ENCODE results near the gene RGS13. TPM values are rescaled to one million over a fixed set of nuclear protein-coding genes. Genes with fewer than 3 reads are reported as not detected.
"Not testable (repeated sequence)": the region's sequence is repeated elsewhere in the genome, so short reads cannot be mapped to it uniquely, and the experiment has no call there.

The RGS13 gene
- total RNA-seq, 1 donor from 2014 or later = 3.4 TPM

DNA sequence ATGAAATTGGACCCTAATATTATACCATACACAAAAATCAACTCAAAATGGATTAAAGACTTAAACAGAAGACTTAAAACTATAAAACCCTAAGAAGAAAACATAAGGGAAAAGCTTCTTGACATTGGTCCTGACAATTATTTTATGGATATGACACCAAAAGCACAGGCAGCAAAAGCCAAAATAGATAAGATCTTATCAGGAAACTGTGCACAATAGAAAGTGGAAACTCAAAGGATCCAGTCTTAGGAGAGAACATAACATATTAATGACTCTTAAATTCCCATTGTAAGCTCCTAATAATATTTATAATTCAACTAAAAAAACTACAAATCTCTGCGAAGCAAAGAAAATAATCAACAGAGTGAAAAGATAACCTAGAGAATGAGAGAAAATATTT lies 39.8 kb downstream of the RGS13 start:
- DNase-seq (ENCODE audit: low spot score) = no peak

DNA sequence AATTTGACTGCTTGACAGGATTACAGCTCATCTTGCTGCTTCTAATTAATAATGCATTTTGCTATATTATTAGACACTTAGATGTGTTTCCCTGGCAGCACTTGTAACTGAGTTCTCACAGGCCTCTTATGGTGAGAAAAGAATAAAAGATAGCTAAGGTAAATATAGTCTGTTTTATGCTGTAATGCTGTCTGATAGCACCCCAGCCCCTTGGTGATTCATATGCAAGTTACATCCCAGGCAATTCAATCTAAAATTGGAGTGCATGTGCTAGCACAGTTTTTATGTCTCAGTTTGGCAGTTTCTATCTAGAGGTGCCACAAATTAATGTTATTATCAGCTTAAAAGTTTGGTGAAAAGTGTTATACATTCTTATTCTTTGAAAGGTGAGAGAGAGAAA lies 42.2 kb downstream of the RGS13 start:
- DNase-seq (ENCODE audit: low spot score) = no peak

DNA sequence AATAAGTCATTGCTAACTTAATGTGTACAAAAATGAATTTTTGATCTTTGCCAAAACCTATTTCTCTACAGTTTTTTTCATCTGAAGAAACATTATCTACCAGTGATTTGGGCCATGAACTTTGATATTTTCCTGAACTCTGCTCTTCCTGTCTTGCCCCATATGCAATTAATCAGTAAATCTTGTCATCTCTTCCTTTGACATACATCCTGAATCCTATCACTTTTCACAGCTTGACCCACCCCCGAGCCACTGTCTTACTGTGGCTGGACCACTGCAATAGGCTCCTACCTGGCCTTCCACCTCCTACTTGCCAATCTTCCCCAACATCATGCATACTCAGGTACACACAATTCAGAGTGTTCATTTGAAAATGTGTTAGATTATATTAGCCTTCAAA lies 46.4 kb downstream of the RGS13 start:
- no peak for DNase-seq (ENCODE audit: low spot score)

DNA sequence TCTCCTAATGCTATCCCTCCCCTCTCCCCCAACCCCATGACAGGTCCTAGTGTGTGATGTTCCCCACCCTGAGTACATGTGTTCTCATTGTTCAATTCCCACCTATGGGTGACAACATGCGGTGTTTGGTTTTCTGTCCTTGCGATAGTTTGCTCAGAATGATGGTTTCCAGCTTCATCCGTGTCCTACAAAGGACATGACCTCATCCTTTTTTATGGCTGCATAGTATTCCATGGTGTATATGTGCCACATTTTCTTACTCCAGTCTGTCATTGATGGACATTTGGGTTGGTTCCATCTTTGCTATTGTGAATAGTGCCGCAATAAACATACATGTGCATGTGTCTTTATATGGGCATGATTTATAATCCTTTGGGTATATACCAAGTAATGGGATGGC lies 47.1 kb downstream of the RGS13 start:
- not testable (repeated sequence) for DNase-seq (ENCODE audit: low spot score)

DNA sequence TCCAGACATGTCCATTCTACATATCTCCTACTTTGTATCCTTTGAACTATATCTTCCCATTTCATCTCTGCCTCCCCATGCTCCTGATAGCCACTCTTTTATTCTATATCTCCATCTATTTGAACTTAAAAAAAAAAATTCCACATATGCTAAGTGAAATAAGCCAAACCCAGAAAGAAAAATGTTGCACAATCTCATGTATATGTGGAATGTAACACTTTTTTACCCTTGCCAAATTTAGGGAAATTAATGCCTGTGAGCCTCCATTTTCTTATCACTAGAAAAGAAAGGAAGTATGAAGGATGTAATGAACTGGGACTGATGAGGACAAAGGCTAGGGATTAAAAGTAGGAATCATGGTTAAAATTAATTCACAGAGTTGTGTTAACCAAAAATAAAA lies 53.5 kb downstream of the RGS13 start:
- no peak for DNase-seq (ENCODE audit: low spot score)

DNA sequence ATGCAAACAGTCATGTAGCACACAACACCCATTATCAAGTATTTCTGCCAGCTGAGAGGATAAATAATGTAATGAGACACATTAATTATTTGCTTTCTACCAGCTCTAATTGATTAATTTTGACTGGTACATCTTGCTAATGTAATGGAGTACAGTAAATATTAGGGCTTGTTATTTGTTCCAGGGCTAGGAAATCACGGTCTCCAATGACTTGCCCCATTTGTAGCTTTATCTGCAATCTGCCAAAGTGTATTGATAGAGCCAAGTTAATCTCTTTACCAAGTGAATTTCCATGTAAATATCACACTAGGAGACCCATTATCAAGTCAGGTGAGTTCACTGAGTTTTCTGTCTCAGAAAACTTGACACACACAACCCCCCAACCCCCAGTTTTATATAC lies 55.1 kb downstream of the RGS13 start:
- no peak for DNase-seq (ENCODE audit: low spot score)

DNA sequence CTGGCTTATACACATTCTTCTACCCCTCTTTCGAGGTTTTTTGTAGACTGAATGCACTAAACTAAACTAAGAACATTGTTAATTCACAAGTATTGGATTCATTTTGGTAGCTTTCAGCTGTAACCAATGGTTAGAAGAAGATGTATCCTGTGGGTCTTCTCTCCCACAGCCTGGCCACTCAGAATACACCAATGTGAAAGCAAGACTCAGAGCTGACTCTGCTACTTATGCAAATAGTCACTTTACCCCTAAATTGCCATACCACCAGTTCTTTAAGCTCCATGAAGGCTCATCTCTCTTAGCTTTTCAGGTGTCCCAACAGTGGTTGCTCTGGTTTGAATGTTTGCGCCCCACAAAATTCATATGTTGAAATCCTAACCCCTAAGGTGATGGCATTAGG lies 60.1 kb downstream of the RGS13 start:
- no peak for DNase-seq (ENCODE audit: low spot score)

DNA sequence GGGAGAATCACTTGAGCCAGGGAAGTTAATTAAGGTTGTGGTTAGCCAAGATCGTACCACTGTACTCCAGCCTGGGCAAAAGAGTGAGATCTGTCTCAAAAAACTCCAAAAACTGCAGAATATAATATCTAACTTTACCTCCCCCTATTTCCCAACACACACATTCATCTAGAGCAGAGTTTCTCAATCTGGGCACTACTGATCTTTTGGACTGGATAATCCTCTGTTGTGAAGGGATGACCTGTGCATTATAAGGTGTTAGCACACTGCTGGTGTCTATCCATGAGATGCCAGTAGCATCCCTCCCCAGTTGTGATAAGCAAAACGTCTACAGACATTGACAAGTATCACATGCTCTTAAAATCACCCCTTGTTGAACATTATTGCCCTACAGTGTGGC lies 61.8 kb downstream of the RGS13 start:
- DNase-seq (ENCODE audit: low spot score) = no peak

DNA sequence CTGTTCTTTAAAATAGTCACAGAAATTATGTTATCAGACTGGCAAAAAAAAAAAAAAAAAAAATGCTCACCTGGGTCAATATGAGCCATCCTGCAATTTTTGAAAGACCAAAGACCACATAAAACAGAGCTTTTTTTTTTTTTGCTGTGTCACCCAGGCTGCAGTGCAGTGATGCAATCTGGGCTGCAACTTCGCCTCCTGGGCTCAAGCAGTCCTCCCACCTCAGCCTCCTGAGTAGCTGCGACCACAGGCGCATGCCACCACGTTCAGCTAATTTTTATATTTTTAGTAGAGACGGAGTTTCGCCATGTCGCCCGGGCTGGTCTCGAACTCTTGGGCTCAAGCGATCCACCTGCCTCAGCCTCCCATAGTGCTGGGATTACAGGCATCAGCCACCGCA lies 62.8 kb downstream of the RGS13 start:
- DNase-seq (ENCODE audit: low spot score) = no peak

DNA sequence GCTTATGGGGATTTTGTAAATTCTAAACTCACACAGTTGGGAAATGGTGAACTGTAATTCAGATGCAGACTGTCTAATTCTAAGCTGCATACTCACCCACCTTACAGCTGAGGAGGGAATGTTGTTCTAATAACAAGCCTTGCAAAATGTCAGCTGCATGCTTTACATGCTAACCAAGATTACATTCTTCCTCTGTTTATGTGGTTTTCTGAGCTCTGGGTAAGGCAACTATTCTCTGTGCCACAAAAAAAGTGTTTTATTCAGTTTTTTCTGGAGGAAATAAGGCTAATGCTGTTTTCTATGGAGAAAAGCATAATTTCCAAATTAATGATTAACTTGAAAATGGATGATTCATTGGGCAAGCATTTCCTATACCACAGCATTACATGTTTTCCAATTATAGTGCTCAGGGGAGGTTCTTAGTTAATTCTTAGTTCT lies 64.9 kb downstream of the RGS13 start:
- no peak for DNase-seq (ENCODE audit: low spot score)

DNA sequence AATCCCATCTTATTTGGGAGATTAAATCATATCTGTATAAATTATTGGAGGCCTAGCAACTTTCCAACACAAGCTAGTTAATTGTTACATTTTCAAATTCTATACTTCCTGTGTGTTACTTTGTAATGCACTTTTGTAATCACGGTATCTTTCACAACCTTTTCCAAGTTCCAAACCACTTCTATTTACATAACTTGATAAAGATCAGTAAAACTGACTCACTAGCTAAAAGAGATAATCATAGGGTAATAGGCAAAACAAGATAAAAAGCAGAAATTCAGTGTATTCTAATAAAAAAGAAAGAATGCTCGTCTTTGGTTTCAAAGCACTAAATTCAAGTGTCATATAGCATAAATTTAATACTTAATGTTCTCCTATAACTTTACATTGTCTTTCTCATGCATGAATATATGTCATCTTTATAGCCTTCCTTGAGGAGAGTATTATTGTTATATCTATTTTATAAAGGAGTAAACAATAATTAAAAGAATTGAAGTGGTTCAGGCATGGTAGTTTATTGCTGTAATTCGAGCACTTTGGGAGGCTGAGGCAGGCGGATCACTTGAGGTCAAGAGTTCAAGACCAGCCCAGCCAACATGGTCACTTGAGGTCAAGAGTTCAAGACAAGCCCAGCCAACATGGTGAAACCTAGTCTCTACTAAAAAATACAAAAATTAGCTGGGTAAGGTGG lies 66.4 kb downstream of the RGS13 start:
- DNase-seq (ENCODE audit: low spot score) = no peak

DNA sequence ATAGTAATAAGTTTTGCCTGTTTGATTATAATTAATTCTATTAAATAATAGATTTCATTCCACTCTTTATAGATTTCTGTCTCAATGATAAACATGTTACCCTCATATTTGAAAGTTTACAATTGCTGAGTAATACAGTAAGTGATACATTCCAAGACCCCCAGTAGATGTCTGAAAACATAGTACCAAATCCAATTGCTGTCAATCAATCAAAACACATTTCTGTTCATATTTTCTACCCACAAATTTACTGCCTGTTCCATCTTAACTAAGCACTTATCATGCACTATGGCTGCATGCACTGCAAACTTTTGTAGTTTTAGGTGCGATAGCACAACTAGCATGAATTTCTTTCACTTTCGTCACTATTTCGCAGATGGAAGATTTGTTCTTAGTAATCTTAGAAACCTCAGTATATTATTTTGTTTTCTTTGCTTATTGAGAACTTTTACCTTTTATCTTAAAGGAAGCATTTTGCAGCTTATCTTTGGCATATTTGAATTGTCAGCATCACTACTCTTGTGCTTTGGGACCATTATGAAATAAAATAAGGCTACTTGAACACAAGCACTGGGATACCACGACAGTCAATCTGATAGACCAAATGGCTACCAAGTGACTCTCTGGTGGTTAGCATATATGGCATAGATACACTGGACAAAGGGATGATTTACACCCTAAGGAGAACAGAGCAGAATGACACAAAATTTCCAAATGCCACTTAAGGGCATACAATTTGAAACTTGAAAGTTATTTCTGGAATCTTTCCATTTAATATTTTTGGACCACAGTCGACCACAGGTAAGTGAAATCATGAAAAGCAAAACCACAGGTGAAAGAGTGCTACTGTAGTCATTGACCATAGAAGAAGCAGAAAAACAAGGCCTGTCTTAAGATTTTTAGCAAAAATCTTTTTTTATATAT lies 67.6 kb downstream of the RGS13 start:
- no peak for DNase-seq (ENCODE audit: low spot score)

DNA sequence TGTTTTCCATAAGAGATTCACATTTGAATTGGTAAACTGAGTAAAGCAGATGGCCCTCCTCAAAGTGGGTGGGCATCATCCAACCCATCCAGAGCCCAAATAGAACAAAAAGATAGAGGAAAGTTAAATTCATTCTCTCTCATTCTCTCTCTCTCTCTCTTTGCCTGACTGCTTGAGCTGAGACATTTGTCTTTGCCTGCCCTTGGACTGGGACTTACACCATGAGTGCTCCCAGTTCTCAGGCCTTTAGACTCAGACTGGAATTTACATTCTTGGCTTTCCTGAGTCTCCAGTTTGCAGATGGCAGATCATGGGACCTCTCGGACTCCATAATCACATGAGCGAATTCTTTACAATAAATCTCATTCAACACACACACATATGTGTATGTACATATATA lies 69.6 kb downstream of the RGS13 start:
- no peak for DNase-seq (ENCODE audit: low spot score)

DNA sequence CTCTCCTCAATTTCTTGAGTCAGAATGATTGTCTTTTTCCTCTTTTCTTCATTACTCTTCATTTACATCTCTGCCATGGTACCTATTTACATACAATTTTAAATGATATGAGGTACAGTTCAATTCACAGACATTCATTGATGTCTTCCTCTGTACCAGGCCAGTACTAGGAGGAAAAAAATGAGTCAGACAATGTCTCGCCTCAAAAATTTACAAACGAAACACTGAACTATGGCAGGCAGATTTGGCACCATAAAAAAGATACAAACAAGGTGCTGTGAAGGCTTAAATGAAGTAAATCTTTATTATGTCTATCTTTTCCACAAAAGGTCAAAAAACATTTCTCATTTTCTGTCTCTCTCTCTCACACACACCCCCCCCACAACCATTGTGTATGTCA lies 71.0 kb downstream of the RGS13 start:
- no peak for DNase-seq (ENCODE audit: low spot score)

DNA sequence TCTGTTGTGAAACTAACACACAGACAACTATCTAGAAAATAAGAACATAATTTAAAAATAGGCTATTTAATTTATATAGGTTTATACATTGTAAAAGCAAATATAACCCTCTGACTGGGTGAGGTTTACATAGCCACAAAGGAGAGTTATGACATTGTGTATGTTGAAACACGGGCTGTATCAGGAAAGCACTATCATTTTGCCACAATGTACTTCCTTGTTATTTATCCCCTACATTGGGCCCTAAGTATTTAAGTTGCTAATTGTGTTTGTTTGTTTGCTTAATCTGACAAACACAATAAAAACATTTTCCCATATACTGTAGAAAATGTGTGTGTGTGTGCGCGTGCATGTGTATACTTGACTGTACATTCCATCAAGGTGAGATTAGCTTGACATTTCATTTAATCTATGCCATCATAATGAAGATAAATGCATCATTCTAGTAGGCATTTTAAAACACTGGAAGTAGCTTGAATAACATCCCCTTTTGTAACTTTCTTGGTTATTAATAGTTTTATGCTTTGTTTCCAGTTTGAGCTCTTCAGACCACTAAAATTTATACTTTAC lies 72.1 kb downstream of the RGS13 start:
- no peak for DNase-seq (ENCODE audit: low spot score)

DNA sequence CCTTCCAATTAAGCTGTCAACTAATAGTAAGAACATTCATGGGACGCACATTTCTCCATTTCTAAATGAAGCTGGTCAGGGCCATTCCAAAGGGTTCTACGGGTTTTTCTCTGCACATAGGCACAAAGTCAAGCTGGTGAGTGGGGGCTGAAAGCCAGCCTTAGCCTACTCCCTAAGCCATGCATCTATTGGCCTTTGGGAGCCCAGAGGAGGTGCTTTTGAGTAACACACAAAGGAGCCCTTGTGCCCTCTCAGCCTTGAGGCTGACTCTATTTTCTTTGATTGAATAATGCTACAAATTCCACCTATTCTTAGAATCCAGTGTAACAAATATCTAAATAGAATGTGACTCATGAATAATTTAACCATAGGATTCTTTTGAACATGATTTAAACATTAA lies 73.6 kb downstream of the RGS13 start:
- DNase-seq (ENCODE audit: low spot score) = no peak

Other genes starting within 250 kb of the RGS13 start
- gene RGS1, start 60.4 kb upstream of the RGS13 start, total RNA-seq = 147 TPM
- 59.7 TPM for gene RGS2, start 172.9 kb downstream of the RGS13 start, total RNA-seq

Data from mucosa of gallbladder (tissue), 1 donor.